ENCODE measurements around the gene SFTA2.
A peak's percentile ranks its signal among the peaks of the same experiment; 100 is the strongest.

The SFTA2 gene

GRCh38 chr6:30963641-30964040, 31.7 kb upstream of the SFTA2 start:
- H3K27me3 ChIP-seq (ENCODE audit: control insufficient read depth, insufficient read depth, low read length, poor library complexity, severe bottlenecking), result no peaks in the 10 kb centered on the region
- H3K4me3 ChIP-seq (ENCODE audit: insufficient read depth, low read depth, low read length), result no peak overlapping the region
- no peaks in the 10 kb centered on the region for H3K9me3 ChIP-seq (ENCODE audit: control insufficient read depth, low read length)
- H3K36me3 ChIP-seq (ENCODE audit: control insufficient read depth, insufficient read depth, low read length), result no peaks in the 10 kb centered on the region
- no peak overlapping the region for H3K27ac ChIP-seq (ENCODE audit: insufficient read depth, low read depth, low read length, poor library complexity, severe bottlenecking)
- no peaks in the 10 kb centered on the region for H3K4me1 ChIP-seq (ENCODE audit: control insufficient read depth, insufficient read depth, low read length)
- WGBS, 2 experiments, result 94 to 95% methylated on average over 6 of the region's 6 CpGs

- no peaks in the 10 kb centered on the region for H3K4me1 ChIP-seq (ENCODE audit: control insufficient read depth, insufficient read depth, low read length)
- no peak overlapping the region for H3K4me3 ChIP-seq (ENCODE audit: insufficient read depth, low read depth, low read length)
- H3K27me3 ChIP-seq (ENCODE audit: control insufficient read depth, insufficient read depth, low read length, poor library complexity, severe bottlenecking), result peaks cover under 1% of the 10 kb centered on the region
- no peak overlapping the region for H3K27ac ChIP-seq (ENCODE audit: insufficient read depth, low read depth, low read length, poor library complexity, severe bottlenecking)
- H3K9me3 ChIP-seq (ENCODE audit: control insufficient read depth, low read length), result no peaks in the 10 kb centered on the region
- H3K36me3 ChIP-seq (ENCODE audit: control insufficient read depth, insufficient read depth, low read length), result no peaks in the 10 kb centered on the region
These were observed 30.7 kb upstream of the SFTA2 start for GRCh38 chr6:30962716-30963115.

- H3K4me3 ChIP-seq (ENCODE audit: insufficient read depth, low read depth, low read length), result no peak overlapping the region
- no peaks in the 10 kb centered on the region for H3K4me1 ChIP-seq (ENCODE audit: control insufficient read depth, insufficient read depth, low read length)
- no peaks in the 10 kb centered on the region for H3K36me3 ChIP-seq (ENCODE audit: control insufficient read depth, insufficient read depth, low read length)
- WGBS, 2 experiments, result 95 to 98% methylated on average over 7 to 9 of the region's 9 CpGs
- no peak overlapping the region for H3K27ac ChIP-seq (ENCODE audit: insufficient read depth, low read depth, low read length, poor library complexity, severe bottlenecking)
- no peaks in the 10 kb centered on the region for H3K9me3 ChIP-seq (ENCODE audit: control insufficient read depth, low read length)
- peaks cover 16% of the 10 kb centered on the region for H3K27me3 ChIP-seq (ENCODE audit: control insufficient read depth, insufficient read depth, low read length, poor library complexity, severe bottlenecking)
These were observed 29.1 kb upstream of the SFTA2 start for GRCh38 chr6:30960907-30961673.

DNA sequence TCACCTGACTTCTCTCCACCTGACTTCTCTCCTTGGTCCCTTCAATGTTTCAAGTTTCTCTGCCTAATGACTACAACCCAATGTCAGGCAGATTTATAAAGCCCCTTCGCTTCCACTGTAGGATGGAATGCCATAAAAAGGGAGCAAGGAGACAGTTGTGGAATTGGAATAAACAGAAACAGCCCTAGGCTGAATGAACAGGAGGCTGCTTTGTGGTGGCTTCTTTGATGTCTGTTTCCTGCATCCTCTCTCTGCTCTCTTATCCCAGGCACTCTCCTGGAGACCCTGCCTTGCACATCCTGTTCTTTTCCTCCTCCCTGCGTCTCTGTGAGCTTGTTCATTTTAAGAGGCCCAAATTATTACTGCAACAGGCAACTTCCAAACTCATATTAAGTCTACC, 25.7 kb upstream of the SFTA2 start:
- no peaks in the 10 kb centered on the region for H3K9me3 ChIP-seq (ENCODE audit: control insufficient read depth, low read length)
- H3K27me3 ChIP-seq (ENCODE audit: control insufficient read depth, insufficient read depth, low read length, poor library complexity, severe bottlenecking), result peaks cover 38% of the 10 kb centered on the region
- 83 to 89% methylated on average over 2 of the region's 2 CpGs for WGBS, 2 experiments
- H3K4me3 ChIP-seq (ENCODE audit: insufficient read depth, low read depth, low read length), result no peak overlapping the region
- H3K4me1 ChIP-seq (ENCODE audit: control insufficient read depth, insufficient read depth, low read length), result peaks cover 7% of the 10 kb centered on the region
- no peaks in the 10 kb centered on the region for H3K36me3 ChIP-seq (ENCODE audit: control insufficient read depth, insufficient read depth, low read length)
- no peak overlapping the region for H3K27ac ChIP-seq (ENCODE audit: insufficient read depth, low read depth, low read length, poor library complexity, severe bottlenecking)

DNA sequence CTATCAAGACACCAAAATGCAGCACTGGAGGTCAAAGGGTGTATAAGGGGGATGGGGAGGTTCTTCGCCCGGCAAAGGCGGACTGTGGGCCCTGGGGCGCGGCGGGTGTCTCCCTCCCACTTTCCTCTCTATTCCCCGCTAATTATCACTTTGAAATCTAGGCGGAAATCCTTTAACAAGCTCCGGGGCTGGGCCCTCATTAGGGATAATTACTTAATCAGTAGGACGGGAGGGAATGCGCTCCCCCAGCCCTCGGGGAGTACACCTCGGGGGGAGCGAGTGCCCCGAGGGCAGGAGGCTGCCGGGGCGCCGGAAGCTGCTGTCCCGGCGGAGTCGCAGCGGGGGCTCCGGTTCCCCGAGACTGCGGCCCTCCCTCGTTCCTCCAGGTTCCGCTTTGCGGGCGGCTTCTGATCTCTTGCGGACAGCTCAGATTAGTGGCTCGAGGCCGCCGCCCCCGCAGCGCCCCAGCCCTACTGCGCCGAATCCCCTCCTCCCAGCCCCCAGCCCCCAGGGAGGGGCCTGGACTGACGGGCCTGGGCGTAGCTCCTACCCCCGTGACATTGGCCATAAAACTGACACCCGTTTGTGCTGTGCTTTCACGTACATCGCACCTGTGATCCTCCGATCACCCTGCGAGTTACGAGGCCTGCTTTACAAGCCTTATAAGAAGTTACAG, 23.5 kb upstream of the SFTA2 start:
- Histone ChIP-seq H3K36me3 (ENCODE audit: control insufficient read depth, insufficient read depth, low read length) (no peaks in the 10 kb centered on the region), H3K4me1 (ENCODE audit: control insufficient read depth, insufficient read depth, low read length) (peaks cover 7% of the 10 kb centered on the region), H3K27ac (ENCODE audit: insufficient read depth, low read depth, low read length, poor library complexity, severe bottlenecking) (no peak overlapping the region), H3K27me3 (ENCODE audit: control insufficient read depth, insufficient read depth, low read length, poor library complexity, severe bottlenecking) (peaks cover 38% of the 10 kb centered on the region), H3K4me3 (ENCODE audit: insufficient read depth, low read depth, low read length) (peak overlapping the region; percentile 35), H3K9me3 (ENCODE audit: control insufficient read depth, low read length) (no peaks in the 10 kb centered on the region)
- WGBS, 2 experiments, result 5% methylated on average over 44 to 46 of the region's 46 CpGs

DNA sequence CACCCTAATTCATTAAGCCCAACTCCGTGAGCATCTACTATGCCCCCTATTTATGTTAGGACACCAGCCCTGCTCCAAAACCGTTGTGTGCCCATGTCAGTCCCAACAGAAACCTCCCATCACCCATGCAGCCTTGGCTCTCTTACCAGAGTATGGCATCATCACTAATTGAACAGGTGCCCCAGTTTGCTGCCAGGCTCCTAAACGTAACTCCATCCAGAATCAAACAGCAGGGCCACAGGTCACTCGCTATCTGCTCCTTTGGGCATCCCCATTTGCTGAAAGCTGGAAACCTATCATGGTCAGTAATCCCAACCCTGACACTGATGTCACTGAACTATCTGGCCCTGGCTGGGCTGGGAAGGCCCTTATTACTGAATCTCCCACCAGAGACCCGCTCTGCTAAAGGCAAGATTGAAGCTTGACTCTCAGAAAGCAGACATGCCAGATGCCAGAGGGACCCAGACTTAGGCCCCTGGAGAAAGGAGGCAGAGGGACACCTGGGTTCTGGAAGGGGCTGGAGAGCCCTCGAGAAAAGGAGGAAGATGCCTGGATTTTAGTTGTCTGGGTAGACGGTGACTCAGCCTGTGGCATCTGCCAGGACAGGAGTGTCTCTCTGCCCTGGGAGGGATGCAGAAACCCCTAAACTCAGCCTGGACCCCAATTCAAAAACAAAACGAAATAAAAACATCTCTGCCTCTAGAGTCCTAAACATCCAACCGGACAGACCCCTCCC, 22.8 kb upstream of the SFTA2 start:
- 79 to 80% methylated on average over 8 to 9 of the region's 9 CpGs for WGBS, 2 experiments
- H3K4me3 ChIP-seq (ENCODE audit: insufficient read depth, low read depth, low read length), result peak overlapping the region; percentile 35
- H3K9me3 ChIP-seq (ENCODE audit: control insufficient read depth, low read length), result no peaks in the 10 kb centered on the region
- peaks cover 7% of the 10 kb centered on the region for H3K4me1 ChIP-seq (ENCODE audit: control insufficient read depth, insufficient read depth, low read length)
- H3K27ac ChIP-seq (ENCODE audit: insufficient read depth, low read depth, low read length, poor library complexity, severe bottlenecking), result no peak overlapping the region
- H3K27me3 ChIP-seq (ENCODE audit: control insufficient read depth, insufficient read depth, low read length, poor library complexity, severe bottlenecking), result peaks cover 38% of the 10 kb centered on the region
- no peaks in the 10 kb centered on the region for H3K36me3 ChIP-seq (ENCODE audit: control insufficient read depth, insufficient read depth, low read length)

- H3K4me1 ChIP-seq (ENCODE audit: control insufficient read depth, insufficient read depth, low read length), result peaks cover 7% of the 10 kb centered on the region
- no peaks in the 10 kb centered on the region for H3K9me3 ChIP-seq (ENCODE audit: control insufficient read depth, low read length)
- no peaks in the 10 kb centered on the region for H3K36me3 ChIP-seq (ENCODE audit: control insufficient read depth, insufficient read depth, low read length)
- peaks cover 30% of the 10 kb centered on the region for H3K27me3 ChIP-seq (ENCODE audit: control insufficient read depth, insufficient read depth, low read length, poor library complexity, severe bottlenecking)
- WGBS, 2 experiments, result 89 to 92% methylated on average over 5 of the region's 5 CpGs
- no peak overlapping the region for H3K4me3 ChIP-seq (ENCODE audit: insufficient read depth, low read depth, low read length)
- no peak overlapping the region for H3K27ac ChIP-seq (ENCODE audit: insufficient read depth, low read depth, low read length, poor library complexity, severe bottlenecking)
These were observed 20.0 kb upstream of the SFTA2 start for GRCh38 chr6:30951907-30952469.

DNA sequence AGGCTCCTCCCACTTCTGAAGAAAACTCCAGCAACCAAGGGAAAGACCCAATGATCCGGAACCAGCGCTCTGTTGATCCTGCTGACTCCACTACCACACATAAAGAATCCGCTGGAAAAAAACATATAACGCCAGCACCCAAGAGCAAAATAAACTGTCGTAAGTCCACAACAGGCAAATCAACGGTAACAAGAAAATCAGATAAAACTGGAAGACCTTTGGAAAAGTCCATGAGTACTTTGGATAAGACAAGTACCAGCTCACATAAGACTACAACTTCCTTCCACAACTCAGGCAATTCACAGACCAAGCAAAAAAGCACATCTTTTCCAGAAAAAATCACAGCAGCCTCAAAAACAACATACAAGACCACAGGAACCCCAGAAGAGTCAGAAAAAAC, 16.8 kb upstream of the SFTA2 start:
- Histone ChIP-seq H3K27me3 (ENCODE audit: control insufficient read depth, insufficient read depth, low read length, poor library complexity, severe bottlenecking) (peaks cover 2% of the 10 kb centered on the region), H3K36me3 (ENCODE audit: control insufficient read depth, insufficient read depth, low read length) (no peaks in the 10 kb centered on the region), H3K4me3 (ENCODE audit: insufficient read depth, low read depth, low read length) (no peak overlapping the region), H3K4me1 (ENCODE audit: control insufficient read depth, insufficient read depth, low read length) (no peaks in the 10 kb centered on the region), H3K27ac (ENCODE audit: insufficient read depth, low read depth, low read length, poor library complexity, severe bottlenecking) (no peak overlapping the region), H3K9me3 (ENCODE audit: control insufficient read depth, low read length) (no peaks in the 10 kb centered on the region)
- WGBS, 2 experiments, result 98% methylated on average over 6 of the region's 6 CpGs

- Histone ChIP-seq H3K4me1 (ENCODE audit: control insufficient read depth, insufficient read depth, low read length) (peaks cover 3% of the 10 kb centered on the region), H3K9me3 (ENCODE audit: control insufficient read depth, low read length) (no peaks in the 10 kb centered on the region), H3K4me3 (ENCODE audit: insufficient read depth, low read depth, low read length) (no peak overlapping the region), H3K27ac (ENCODE audit: insufficient read depth, low read depth, low read length, poor library complexity, severe bottlenecking) (no peak overlapping the region), H3K27me3 (ENCODE audit: control insufficient read depth, insufficient read depth, low read length, poor library complexity, severe bottlenecking) (no peaks in the 10 kb centered on the region), H3K36me3 (ENCODE audit: control insufficient read depth, insufficient read depth, low read length) (no peaks in the 10 kb centered on the region)
- WGBS, 2 experiments, result 95 to 98% methylated on average over 4 of the region's 4 CpGs
These were observed 15.3 kb upstream of the SFTA2 start for GRCh38 chr6:30947231-30947630.

DNA sequence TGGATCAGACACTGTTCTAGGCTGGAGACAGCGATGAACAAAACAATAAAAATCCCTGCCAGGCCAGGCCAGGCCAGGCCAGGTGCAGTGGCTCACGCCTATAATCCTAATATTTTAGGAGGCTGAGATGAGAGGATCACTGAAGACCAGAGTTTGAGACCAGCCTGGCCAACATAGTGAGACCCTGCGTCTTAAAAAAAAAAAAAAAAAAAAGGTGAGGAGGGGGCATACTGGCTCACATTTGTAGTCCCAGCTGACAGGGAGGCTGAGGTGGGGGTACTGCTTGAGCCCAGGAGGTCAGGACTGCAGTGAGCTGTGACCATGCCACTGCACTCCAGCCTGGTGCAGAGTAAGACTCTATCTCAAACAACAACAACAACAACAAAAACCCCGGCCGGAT, 13.3 kb upstream of the SFTA2 start:
- no peaks in the 10 kb centered on the region for H3K36me3 ChIP-seq (ENCODE audit: control insufficient read depth, insufficient read depth, low read length)
- peaks cover 8% of the 10 kb centered on the region for H3K4me1 ChIP-seq (ENCODE audit: control insufficient read depth, insufficient read depth, low read length)
- no peak overlapping the region for H3K4me3 ChIP-seq (ENCODE audit: insufficient read depth, low read depth, low read length)
- no peaks in the 10 kb centered on the region for H3K27me3 ChIP-seq (ENCODE audit: control insufficient read depth, insufficient read depth, low read length, poor library complexity, severe bottlenecking)
- no peak overlapping the region for H3K27ac ChIP-seq (ENCODE audit: insufficient read depth, low read depth, low read length, poor library complexity, severe bottlenecking)
- no peaks in the 10 kb centered on the region for H3K9me3 ChIP-seq (ENCODE audit: control insufficient read depth, low read length)
- WGBS, 2 experiments, result 86 to 89% methylated on average over 5 of the region's 5 CpGs
